Fibroblast of lung (primary cell): Measurements from ENCODE around the gene TLR3. TPM values are rescaled to one million over a fixed set of nuclear protein-coding genes. Genes with fewer than 3 reads are reported as not detected.

Experiments used
- DNase-seq, 2 donors: peaks; one replicate each; pipeline versions ENCODE4 v3.0.0 to v3.0.0-alpha.2; 2010; ENCODE audit warnings: low read depth in 2 of 2
- H2AFZ ChIP-seq: 2 replicates; pipeline ENCODE4 v1.5.1; 2012; ENCODE audit warnings: low read length, control low read depth, inconsistent platforms
- H3K27ac ChIP-seq: 2 replicates; pipeline ENCODE4 v1.5.1; 2011; ENCODE audit warnings: low read length, control low read depth; ENCODE audit not compliant: insufficient read depth
- H3K27me3 ChIP-seq: 2 replicates; pipeline ENCODE4 v1.5.1; 2011; ENCODE audit warnings: mild to moderate bottlenecking, low read length; ENCODE audit not compliant: control insufficient read depth, insufficient read depth
- H3K36me3 ChIP-seq: 2 replicates; pipeline ENCODE4 v1.5.1; 2011; ENCODE audit warnings: low read length; ENCODE audit not compliant: control insufficient read depth, insufficient read depth
- H3K4me1 ChIP-seq: 2 replicates; pipeline ENCODE4 v1.5.1; 2011; ENCODE audit warnings: low read length; ENCODE audit not compliant: control insufficient read depth, insufficient read depth; ENCODE audit errors: extremely low read depth
- H3K4me2 ChIP-seq: 2 replicates; pipeline ENCODE4 v1.5.1; 2011; ENCODE audit warnings: low read length, control low read depth; ENCODE audit not compliant: insufficient read depth; ENCODE audit errors: extremely low read depth
- H3K4me3 ChIP-seq, 4 experiments: fragments of 200-600 bp in 1 of 4; sonication (generic) in 1 of 4; replicated peaks in 1 of 4; 2 replicates each; pipeline ENCODE4 v1.5.1; 2011 to 2016; ENCODE audit warnings: low read length in 4 of 4, low read depth in 3 of 4, mild to moderate bottlenecking in 3 of 4, control low read depth in 2 of 4, inconsistent platforms in 1 of 4, mixed read lengths in 1 of 4; ENCODE audit not compliant: insufficient read depth in 1 of 4; ENCODE audit errors: control extremely low read depth in 1 of 4
- H3K79me2 ChIP-seq: 2 replicates; pipeline ENCODE4 v1.5.1; 2012; ENCODE audit warnings: mild to moderate bottlenecking, low read length, inconsistent platforms; ENCODE audit not compliant: control insufficient read depth, insufficient read depth
- H3K9ac ChIP-seq: 2 replicates; pipeline ENCODE4 v1.5.1; 2011; ENCODE audit warnings: mild to moderate bottlenecking, low read length, control low read depth; ENCODE audit not compliant: insufficient read depth
- H3K9me3 ChIP-seq: 2 replicates; pipeline ENCODE4 v1.5.1; 2012; ENCODE audit warnings: low read depth, low read length; ENCODE audit not compliant: control insufficient read depth, insufficient read depth
- H4K20me1 ChIP-seq: 2 replicates; pipeline ENCODE4 v1.5.1; 2011; ENCODE audit warnings: low read length; ENCODE audit not compliant: control insufficient read depth, insufficient read depth; ENCODE audit errors: extremely low read depth
- CTCF ChIP-seq, 2 donors: IDR thresholded peaks in 1 of 2; conservative IDR thresholded peaks in 1 of 2; 1 replicate in 1 of 2; 2 replicates in 1 of 2; pipeline ENCODE4 v1.5.1; 2011 to 2012; ENCODE audit warnings: low read length in 2 of 2, control low read depth in 1 of 2, inconsistent platforms in 1 of 2, low read depth in 1 of 2, mild to moderate bottlenecking in 1 of 2
- EZH2 ChIP-seq: IDR thresholded peaks from 2 replicates; pipeline ENCODE4 v1.5.1; 2012; ENCODE audit warnings: low read length, control low read depth, mild to moderate bottlenecking; ENCODE audit errors: missing control alignments
- polyA plus RNA-seq, 2 donors: library from polyadenylated mRNA; depleted of rRNA in 1 of 2; stranded (reverse) in 1 of 2; unstranded in 1 of 2; fragments of >200 nt; gene quantifications; 2 replicates each; pipeline ENCODE4 v1.2.1, GENCODE V29; 2011 to 2012; ENCODE audit warnings: missing spikeins in 1 of 2
- total RNA-seq: library from RNA; depleted of rRNA; stranded (reverse); fragments of >200 nt; gene quantifications from 2 replicates; pipeline ENCODE4 v1.2.1, GENCODE V29; 2014

Gene TLR3
- total and polyA plus RNA-seq, 2 donors (not counting 1 experiment from before 2014, with no cell fraction given): 8.1 to 12.6 TPM

GRCh38 chr4:186029571-186030398 lies 39.2 kb upstream of the TLR3 start:
- peak; percentile 42 to 72 for DNase-seq
- no peak overlapping the region for H3K27ac ChIP-seq
- no peaks in the 10 kb centered on the region for H3K36me3 ChIP-seq
- no peak overlapping the region for H2AFZ ChIP-seq
- H3K4me3 ChIP-seq: peak overlapping the region in 1 of 4 experiments; percentile 22
- no peak overlapping the region for H3K9ac ChIP-seq
- no peaks in the 10 kb centered on the region for H3K9me3 ChIP-seq
- no peaks in the 10 kb centered on the region for H4K20me1 ChIP-seq
- H3K4me1 ChIP-seq: peaks cover 5% of the 10 kb centered on the region
- no peaks in the 10 kb centered on the region for H3K79me2 ChIP-seq
- H3K27me3 ChIP-seq: no peaks in the 10 kb centered on the region
- H3K4me2 ChIP-seq: no peak overlapping the region
- TF ChIP-seq CTCF (conservative IDR thresholded peaks at IDR 0.05 in 1 of 2, IDR thresholded peaks at IDR 0.05 in 1 of 2; ENCODE audit: low read depth in 1 of 2, low read length in 2 of 2) (no peak), EZH2 (no peak)

GRCh38 chr4:186030399-186030775 lies 38.6 kb upstream of the TLR3 start:
- H3K27ac ChIP-seq: no peak overlapping the region
- DNase-seq: no peak
- no peak for TF ChIP-seq CTCF (conservative IDR thresholded peaks at IDR 0.05 in 1 of 2, IDR thresholded peaks at IDR 0.05 in 1 of 2; ENCODE audit: low read depth in 1 of 2, low read length in 2 of 2)
- TF ChIP-seq EZH2: no peak

GRCh38 chr4:186030795-186031194 lies 38.2 kb upstream of the TLR3 start:
- Histone ChIP-seq H3K9ac (no peak overlapping the region), H3K27ac (no peak overlapping the region), H3K4me2 (no peak overlapping the region)

More at GRCh38 chr4:186030399-186030775, 38.6 kb upstream of the TLR3 start:
- Histone ChIP-seq H2AFZ (no peak overlapping the region), H3K9ac (no peak overlapping the region), H3K36me3 (no peaks in the 10 kb centered on the region), H3K27me3 (no peaks in the 10 kb centered on the region), H3K4me2 (no peak overlapping the region), H3K79me2 (no peaks in the 10 kb centered on the region), H3K4me3 (no peak overlapping the region), H4K20me1 (no peaks in the 10 kb centered on the region), H3K4me1 (peaks cover 5% of the 10 kb centered on the region), H3K9me3 (no peaks in the 10 kb centered on the region)

More at GRCh38 chr4:186030795-186031194, 38.2 kb upstream of the TLR3 start:
- no peaks in the 10 kb centered on the region for H3K9me3 ChIP-seq
- no peak overlapping the region for H3K4me3 ChIP-seq
- no peaks in the 10 kb centered on the region for H3K27me3 ChIP-seq
- H3K79me2 ChIP-seq: no peaks in the 10 kb centered on the region
- no peak for TF ChIP-seq EZH2
- no peak for TF ChIP-seq CTCF (conservative IDR thresholded peaks at IDR 0.05 in 1 of 2, IDR thresholded peaks at IDR 0.05 in 1 of 2; ENCODE audit: low read depth in 1 of 2, low read length in 2 of 2)
- no peaks in the 10 kb centered on the region for H4K20me1 ChIP-seq
- no peak for DNase-seq
- no peak overlapping the region for H2AFZ ChIP-seq
- H3K4me1 ChIP-seq: peaks cover 5% of the 10 kb centered on the region
- no peaks in the 10 kb centered on the region for H3K36me3 ChIP-seq
